Thoracic aorta (tissue), 2 donors: Measurements from ENCODE around the gene KSR1. TPM values are rescaled to one million over a fixed set of nuclear protein-coding genes. Genes with fewer than 3 reads are reported as not detected.
"Not testable (repeated sequence)": the region's sequence is repeated elsewhere in the genome, so short reads cannot be mapped to it uniquely, and the experiment has no call there.

Experiments used
- ATAC-seq: fragments of 150-250 bp; one replicate; pipeline ENCODE4 v1.8.0; 2017; ENCODE audit warnings: low read depth; ENCODE audit not compliant: insufficient number of reproducible peaks, low FRiP score
- DNase-seq: peaks from one replicate; pipeline ENCODE4 v3.0.0-alpha.2; 2020; ENCODE audit warnings: low spot score
- H3K27ac ChIP-seq, 2 donors: fragments of 200-600 bp; sonication (generic); 1 replicate in 1 of 2; 2 replicates in 1 of 2; pipeline ENCODE4 v1.5.1; 2016; ENCODE audit warnings: mild to moderate bottlenecking in 2 of 2, moderate library complexity in 2 of 2
- H3K27me3 ChIP-seq: fragments of 200-600 bp; sonication (generic); replicated peaks from 2 replicates; pipeline ENCODE4 v1.6.0; 2016; ENCODE audit warnings: mild to moderate bottlenecking; ENCODE audit not compliant: insufficient read depth
- H3K36me3 ChIP-seq: fragments of 200-600 bp; sonication (generic); one replicate; pipeline ENCODE4 v1.5.1; 2016
- H3K4me1 ChIP-seq, 2 donors: fragments of 200-600 bp; sonication (generic); 1 replicate in 1 of 2; 2 replicates in 1 of 2; pipeline versions ENCODE4 v1.5.1 to v1.6.0; 2016; ENCODE audit warnings: low read depth in 2 of 2, mild to moderate bottlenecking in 1 of 2; ENCODE audit not compliant: control insufficient read depth in 1 of 2
- H3K4me3 ChIP-seq: fragments of 200-600 bp; sonication (generic); 2 replicates; pipeline ENCODE4 v1.5.1; 2016; ENCODE audit warnings: mild to moderate bottlenecking
- H3K9me3 ChIP-seq: fragments of 200-600 bp; sonication (generic); 2 replicates; pipeline ENCODE4 v1.5.1; 2016
- CTCF ChIP-seq: fragments of 200-600 bp; sonication (generic); IDR thresholded peaks from one replicate; pipeline ENCODE4 v1.5.1; 2019; ENCODE audit warnings: antibody characterized with exemption
- total RNA-seq, 2 donors: library from RNA; depleted of rRNA; stranded (reverse); fragments of >200 nt; gene quantifications; one replicate each; pipeline versions ENCODE4 v1.1.0 to v1.2.3, GENCODE V29; 2016

Gene KSR1
- total RNA-seq, 2 donors from 2014 or later, result 17.6 to 46.0 TPM

- H3K4me1 ChIP-seq, result no peaks in the 10 kb centered on the region
- no peak overlapping the region for H3K27ac ChIP-seq
- DNase-seq (no peak), ATAC-seq (no peak)
- TF ChIP-seq CTCF, result no peak
- no peak overlapping the region for H3K4me3 ChIP-seq
- H3K9me3 ChIP-seq, result no peaks in the 10 kb centered on the region
- no peaks in the 10 kb centered on the region for H3K36me3 ChIP-seq
- H3K27me3 ChIP-seq, result no peaks in the 10 kb centered on the region
Measured at GRCh38 chr17:27665549-27665948, 209.3 kb downstream of the KSR1 start.

GRCh38 chr17:27666270-27666669 lies 210.0 kb downstream of the KSR1 start:
- not testable (repeated sequence) for H3K27ac ChIP-seq, H3K4me3 ChIP-seq, ATAC-seq, H3K36me3 ChIP-seq, H3K4me1 ChIP-seq, H3K9me3 ChIP-seq, H3K27me3 ChIP-seq, DNase-seq

- no peak overlapping the region for H3K27ac ChIP-seq
- no peak for TF ChIP-seq CTCF
- no peaks in the 10 kb centered on the region for H3K4me1 ChIP-seq
- ATAC-seq, result no peak
- no peaks in the 10 kb centered on the region for H3K27me3 ChIP-seq
- H3K36me3 ChIP-seq, result no peaks in the 10 kb centered on the region
- DNase-seq, result no peak
- H3K4me3 ChIP-seq, result no peak overlapping the region
- H3K9me3 ChIP-seq, result no peaks in the 10 kb centered on the region
Measured at GRCh38 chr17:27666831-27667560, 210.7 kb downstream of the KSR1 start.

GRCh38 chr17:27667656-27668487 lies 211.6 kb downstream of the KSR1 start:
- Histone ChIP-seq H3K36me3 (no peaks in the 10 kb centered on the region), H3K4me3 (no peak overlapping the region), H3K9me3 (no peaks in the 10 kb centered on the region), H3K27me3 (no peaks in the 10 kb centered on the region), H3K4me1 (no peaks in the 10 kb centered on the region), H3K27ac (no peak overlapping the region)
- no peak for ATAC-seq
- DNase-seq, result no peak
- TF ChIP-seq CTCF, result no peak

GRCh38 chr17:27668488-27668823 lies 212.2 kb downstream of the KSR1 start:
- Histone ChIP-seq H3K27me3 (no peaks in the 10 kb centered on the region), H3K36me3 (no peaks in the 10 kb centered on the region), H3K9me3 (no peaks in the 10 kb centered on the region), H3K4me1 (no peaks in the 10 kb centered on the region), H3K27ac (no peak overlapping the region), H3K4me3 (no peak overlapping the region)
- TF ChIP-seq CTCF, result no peak
- DNase-seq, result no peak
- no peak for ATAC-seq
